Measurements from ENCODE around the gene CLIP4.
A peak's percentile ranks its signal among the peaks of the same experiment; 100 is the strongest.
"Not testable (repeated sequence)": the region's sequence is repeated elsewhere in the genome, so short reads cannot be mapped to it uniquely, and the experiment has no call there.

Gene CLIP4, protein sequence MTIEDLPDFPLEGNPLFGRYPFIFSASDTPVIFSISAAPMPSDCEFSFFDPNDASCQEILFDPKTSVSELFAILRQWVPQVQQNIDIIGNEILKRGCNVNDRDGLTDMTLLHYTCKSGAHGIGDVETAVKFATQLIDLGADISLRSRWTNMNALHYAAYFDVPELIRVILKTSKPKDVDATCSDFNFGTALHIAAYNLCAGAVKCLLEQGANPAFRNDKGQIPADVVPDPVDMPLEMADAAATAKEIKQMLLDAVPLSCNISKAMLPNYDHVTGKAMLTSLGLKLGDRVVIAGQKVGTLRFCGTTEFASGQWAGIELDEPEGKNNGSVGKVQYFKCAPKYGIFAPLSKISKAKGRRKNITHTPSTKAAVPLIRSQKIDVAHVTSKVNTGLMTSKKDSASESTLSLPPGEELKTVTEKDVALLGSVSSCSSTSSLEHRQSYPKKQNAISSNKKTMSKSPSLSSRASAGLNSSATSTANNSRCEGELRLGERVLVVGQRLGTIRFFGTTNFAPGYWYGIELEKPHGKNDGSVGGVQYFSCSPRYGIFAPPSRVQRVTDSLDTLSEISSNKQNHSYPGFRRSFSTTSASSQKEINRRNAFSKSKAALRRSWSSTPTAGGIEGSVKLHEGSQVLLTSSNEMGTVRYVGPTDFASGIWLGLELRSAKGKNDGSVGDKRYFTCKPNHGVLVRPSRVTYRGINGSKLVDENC

DNA sequence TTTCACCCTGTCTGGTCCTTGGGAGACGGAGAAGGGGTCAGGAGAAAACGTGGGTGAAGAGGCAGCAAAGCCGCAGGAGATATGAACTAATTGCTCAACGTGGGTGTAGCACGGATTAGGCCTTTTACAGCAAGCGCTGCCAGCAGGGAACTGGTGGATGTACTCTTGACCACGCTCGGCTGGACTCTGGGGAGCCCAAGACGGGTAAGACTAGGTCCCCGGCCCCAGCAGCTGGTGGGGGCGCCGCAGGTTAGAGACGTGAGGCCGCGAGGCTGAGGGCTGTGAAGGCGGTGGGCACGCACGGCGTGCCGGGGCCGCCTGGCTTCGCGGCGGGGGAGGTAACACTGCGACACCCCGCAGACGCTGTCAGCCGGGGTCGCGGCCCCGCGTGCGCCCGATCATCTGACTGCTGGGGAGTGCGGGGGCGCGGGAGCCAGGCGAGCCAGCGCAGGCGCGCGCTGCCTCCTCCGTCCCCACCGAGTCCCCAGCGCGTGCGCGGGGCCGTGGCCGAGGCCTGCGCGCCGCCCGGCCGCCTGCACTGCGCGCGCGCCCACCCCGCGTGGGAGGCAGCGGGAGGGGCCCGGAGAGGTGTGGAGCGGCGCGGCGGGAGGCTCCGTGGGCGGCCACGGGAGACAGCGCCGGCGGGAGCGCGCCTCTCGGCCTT, at the start of gene CLIP4:
TSS of gene CLIP4 (plus strand) at position 470 of the 664 bp plus-strand sequence. CDS start 5,974 bp downstream, outside the sequence.
- peak; percentile 81 to 87 for DNase-seq

DNA sequence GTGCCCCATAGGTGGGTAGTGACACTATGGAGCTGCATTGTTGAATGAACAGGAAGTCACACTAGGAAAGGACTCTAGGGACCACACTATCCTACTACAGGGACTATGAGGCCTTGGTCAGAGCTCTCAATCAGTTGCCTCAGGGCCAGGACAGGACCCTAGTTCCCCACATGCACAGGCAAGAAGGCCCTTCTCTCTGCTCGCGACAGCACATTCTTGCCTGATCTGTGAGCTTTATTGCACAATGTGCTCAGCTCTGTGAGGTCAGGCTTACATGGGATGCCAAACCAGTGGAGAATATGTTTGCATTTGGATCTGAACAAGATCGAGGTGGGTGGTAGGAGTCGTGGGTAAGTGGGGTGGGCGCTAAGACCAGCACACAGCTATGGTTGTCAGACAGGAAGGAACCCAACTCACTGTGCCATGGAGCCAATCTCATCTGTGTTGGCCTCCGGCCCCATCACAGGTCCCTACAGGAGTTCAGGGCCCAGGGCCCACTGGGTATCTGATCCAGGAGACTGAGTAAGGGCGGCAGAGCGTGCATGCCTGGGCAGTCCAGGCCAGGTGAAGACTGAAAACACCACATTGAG, 48.8 kb upstream of the CLIP4 start:
- no peak for DNase-seq

DNA sequence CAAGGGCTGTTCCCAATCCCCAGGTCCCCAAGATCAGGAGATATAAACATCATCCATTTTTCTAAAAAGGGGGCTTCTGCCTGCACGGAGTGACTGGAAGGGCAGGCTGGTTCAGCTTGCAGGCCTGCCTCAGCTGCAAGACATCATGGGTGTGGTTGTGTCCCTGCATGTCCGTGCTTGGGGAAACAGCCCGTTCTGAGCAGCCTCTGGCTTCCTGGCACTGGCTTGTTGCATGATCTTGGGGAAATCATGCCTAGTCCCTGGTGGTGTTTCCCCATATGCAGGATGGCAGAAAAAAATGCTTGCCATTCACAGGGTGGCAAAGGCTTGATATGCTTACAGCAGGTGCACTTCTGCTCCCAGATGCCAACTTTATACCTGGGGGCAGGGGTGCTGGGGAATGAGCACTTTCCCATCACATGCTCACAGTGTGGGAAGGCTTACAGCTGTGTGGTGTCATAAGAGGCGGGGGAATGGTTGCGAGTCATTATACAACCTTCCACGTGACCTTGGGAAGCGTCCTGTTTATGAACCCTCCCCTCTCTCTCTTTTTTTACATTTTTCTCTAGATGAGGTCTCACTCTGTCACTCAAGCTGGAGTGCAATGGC, 48.1 kb upstream of the CLIP4 start:
- DNase-seq = no peak

DNA sequence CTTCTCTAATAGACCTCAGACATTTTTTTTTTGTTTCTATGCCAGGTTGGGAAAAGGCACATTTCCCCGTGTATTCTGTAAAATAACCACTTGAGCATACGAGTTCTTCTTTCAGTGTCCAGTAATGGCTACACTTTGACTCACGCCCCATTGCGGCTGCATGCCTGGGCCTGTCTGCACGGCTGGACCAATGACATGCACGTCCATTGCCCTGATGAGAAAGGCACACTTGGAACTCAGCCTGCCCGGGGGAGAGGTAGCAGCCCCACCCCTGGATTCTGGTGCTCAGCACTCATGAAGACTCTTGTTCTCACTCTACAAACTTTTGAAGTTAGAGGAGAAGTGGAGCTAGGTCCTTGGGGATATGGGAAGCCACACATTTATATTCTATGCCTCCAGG, 46.7 kb upstream of the CLIP4 start:
- DNase-seq = no peak

DNA sequence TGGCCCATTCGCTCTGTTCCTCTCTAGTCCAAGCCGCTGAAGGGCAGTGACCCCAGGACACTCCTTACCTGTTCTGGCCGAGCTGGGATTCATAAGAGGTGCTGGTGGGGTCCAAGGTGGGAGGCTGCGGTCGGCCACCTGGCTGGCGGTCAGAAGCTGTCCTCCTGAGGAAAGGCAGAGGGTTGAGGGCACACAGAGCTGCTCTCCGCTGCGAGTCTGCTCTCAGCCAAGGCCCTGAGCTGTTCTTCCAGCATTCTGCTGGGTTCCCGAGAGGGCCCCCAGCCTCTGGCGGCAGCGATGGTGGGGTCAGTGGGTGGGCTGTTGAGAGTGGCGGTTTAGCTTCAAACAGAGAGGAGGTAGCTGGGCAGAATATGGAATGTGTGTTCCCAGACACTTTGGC, 44.7 kb upstream of the CLIP4 start:
- no peak for DNase-seq

DNA sequence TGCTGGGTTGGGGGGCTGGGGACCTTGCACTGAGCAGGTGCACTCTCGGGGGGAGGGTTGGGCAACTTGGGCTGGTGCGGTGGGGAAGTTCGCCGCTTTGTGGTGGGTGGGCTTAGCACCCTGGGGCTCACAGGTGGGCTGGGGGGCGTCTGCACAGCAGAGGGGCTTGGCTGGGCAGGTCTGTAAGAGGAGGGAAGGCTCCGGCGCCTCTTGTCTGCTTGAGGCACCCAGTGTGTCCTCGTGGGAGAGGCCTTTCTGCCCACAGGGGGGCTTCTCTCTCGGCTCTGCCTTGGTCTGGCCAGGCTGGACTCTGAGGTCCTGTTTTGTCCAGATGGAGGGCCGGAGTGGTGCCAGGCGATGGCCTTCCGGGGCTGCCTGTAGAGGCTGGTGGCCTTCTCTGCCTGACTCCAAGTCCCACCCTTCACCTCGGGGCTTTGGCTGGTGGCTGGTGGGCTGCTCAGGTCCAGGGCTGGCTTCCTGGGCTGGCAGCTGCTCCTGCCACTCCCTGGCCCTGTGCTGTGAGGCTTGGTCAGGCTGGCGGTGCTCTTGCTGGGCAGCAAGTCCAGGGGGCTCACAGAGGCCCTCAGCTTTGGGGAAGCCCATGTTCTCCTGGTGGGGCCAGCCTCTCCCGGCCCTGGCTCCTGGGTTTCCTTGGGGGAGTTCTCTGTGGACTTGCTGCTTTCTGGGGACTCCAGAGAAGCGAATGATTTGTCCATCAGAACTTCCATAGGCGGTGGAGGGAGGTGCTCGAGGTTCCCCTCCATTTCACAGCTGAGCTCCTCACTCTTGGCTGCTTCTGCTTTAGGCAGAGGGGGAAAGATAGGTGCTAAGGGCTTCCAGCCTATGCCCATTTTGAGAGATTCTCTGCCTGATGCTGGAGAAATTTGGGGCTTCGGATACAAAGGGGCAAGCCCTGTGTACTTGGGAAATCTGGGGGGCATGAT, 43.9 kb upstream of the CLIP4 start:
- DNase-seq = no peak

DNA sequence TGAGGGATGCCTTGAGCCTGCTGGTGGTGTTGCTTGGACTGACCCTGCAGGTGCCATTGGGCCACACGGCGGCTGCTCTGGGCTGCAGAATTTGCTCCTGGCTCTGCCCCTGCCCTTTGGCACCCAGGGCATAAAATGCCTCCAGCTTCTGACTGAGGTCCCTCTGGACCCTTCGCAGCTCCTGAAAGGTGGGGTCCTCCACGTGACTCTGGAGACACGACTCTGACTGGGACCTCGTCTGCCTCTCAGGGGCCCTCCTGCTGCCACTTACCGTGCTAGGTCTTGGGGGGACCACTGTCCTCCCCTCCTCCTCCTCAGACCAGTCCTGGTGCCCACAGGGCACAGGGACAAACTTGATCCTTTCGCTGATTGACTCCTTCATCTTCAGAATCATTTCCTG, 43.0 kb upstream of the CLIP4 start:
- no peak for DNase-seq

DNA sequence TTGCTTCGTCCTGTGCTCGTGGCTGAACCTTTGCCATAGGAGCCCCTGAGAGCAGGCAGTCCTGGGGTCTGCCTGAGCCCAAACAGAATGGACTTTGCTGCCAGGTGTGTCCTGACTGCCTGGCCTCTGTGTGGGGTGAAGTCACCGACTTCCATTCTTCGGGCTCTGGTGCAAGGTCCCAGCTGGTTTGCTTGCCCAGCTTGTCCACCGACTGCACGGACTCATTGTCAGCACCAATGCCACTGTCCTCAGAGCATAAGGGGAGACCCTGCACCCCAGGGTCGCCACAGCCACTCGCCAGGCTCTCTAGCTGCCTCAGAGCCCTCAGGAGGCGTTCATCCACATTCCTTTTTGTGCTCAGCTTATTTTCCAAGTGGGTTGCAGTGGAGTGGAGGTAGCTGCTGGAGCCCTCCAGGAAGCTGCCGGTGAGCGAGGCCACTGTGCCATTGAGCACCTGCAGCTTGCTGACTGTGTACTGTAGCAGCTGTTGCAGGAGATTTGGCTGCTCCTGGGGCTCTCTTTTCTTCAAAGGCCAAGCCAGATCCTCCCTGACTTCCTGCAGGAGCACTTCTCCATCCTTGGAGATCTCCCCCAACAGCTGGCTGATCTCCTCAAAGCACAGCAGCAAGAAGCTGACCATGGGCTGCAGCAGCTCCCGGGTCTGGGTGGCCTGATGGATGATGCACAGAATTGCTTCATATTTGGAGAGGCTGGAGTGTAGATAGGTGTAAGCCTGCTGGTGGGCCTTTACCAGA, 42.1 kb upstream of the CLIP4 start:
- no peak for DNase-seq

DNA sequence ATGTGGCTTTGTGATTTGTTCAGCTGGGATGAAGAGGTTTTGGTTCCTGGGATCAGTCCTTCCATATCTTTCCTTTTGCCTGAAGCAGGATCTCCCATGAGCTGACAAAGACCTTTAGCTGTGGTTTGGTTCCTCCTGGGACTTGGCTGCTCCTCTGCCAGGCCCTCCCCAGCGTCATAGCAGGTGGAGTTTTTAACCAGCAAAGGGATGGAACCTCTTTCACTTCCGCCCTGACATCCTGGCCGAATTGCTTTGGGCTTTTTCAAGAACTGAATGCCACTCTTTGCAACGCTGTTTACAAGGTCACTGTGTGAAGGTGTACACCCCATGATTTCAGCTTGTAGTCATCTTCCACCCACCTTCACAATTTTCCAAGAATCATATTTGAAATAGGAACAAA, 41.3 kb upstream of the CLIP4 start:
- DNase-seq = no peak

DNA sequence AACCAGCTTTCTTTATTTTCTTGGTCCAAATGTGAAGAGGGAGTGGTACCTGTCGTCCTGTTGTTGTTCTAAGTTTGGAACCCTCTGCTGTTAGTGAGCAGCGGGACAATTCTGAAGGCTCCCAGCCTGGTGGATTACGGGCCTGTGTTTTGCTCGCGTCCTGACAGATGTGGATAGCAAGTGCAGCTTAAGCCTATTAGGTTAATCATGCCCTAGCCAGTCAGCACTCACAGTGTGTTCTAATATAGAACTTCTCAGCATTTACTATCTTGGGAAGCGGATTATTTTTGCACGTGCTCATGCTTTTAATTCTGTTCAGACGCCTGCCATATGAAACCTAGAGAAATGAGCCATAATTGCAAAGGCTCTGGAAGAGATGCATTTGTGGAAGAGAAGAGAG, 40.8 kb upstream of the CLIP4 start, which contains the start of gene PCARE:
TSS of gene PCARE (minus strand) at position 113 of the 400 bp plus-strand sequence. CDS start 262 bp downstream, outside the sequence.
- DNase-seq = no peak

DNA sequence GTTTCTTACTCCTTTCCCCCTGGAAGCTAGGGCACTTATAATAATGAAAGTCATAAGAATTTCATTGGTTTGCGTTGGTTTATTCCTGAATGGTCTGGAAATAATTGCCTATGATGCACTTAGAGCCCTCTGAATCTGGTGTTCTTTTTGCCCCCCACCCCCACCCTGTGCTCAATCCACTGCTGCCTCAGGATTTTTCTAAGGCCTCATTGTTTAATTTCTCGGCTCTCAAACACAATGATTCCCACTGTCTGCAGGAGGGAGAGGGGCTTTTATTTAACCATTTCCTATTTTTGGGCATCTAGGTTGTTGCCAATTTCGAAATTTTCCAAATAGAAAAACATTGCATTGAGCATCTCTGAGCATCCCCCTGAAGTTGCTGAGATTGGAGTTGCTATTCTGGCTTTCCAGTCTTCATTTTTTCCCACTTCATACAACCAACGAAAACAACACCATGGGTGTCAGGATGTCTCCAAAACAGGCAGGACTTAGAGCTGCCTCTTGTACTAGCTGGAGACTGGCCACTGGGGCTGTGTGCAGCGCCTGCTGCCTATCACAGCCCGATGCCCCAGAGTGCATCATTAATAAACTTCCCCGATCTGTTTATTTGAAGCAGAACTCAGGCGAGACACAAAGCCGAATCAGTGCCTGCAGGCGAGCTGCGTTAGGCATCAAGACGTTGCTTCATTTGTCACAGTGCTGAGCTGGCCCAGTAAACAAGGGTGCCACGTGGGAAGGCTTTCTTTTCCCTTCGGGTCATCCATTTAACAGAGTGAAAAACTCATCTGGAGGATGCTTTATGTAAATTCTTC, 39.1 kb upstream of the CLIP4 start:
- DNase-seq = no peak

DNA sequence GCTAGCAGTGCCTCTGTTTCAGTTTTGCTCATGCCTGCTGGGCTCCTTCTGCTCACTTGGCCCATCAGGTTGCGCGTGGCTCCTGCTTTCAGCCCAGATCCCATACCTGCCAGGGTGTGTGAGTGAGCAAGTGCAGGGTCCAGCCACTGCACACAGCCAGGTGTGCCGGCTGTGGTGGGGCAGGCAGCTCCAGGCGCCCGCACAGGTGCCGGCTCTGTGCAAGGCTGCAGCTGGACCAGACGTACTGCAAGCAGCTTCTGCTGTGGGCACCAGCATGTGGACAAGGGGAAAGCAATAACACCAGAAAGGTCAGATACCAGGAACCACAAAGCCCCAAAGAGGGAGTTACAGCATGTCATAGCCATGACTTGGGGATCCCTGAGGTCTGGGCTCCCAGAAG, 35.3 kb upstream of the CLIP4 start:
- DNase-seq = no peak

DNA sequence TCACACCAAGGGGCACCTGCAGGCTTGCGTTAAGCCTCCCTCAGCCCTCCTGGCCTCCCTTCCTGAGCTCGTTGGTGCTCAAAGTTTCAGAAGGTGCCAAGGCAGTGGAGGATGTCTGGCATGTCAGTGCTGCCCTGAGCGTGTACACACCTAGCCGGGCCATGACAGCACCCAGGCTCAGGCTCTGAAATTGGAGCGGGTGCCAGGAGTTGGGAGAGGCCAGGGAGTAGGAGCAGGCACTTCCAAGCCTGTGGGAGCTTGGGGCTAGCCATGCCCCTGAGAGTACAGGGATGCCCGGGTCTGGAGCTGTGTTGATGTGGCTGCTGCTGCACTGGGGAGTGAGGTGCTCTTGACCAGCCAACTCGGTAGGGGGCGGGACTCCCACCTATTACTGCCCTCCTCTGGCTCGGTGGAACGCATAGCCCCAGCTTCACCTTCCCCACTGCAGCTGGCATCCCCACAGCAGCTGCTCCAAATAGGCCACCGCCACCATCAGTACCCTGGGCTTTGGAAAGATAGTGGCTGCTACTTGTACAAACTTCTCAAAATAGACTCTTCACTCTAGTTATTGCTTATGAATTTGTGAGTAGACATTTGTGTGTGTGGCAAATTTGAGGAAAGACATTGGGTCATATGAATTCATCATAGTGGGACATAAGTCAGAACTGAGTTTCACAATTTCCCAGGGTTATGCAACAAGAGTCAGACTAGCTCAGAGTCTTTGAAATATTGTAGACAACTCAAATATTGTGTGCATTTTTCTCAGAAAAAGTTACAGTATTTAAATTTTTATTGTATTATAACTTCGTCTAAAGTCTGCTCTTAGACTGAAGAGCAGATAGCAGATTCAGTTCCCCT, 34.1 kb upstream of the CLIP4 start:
- no peak for DNase-seq

DNA sequence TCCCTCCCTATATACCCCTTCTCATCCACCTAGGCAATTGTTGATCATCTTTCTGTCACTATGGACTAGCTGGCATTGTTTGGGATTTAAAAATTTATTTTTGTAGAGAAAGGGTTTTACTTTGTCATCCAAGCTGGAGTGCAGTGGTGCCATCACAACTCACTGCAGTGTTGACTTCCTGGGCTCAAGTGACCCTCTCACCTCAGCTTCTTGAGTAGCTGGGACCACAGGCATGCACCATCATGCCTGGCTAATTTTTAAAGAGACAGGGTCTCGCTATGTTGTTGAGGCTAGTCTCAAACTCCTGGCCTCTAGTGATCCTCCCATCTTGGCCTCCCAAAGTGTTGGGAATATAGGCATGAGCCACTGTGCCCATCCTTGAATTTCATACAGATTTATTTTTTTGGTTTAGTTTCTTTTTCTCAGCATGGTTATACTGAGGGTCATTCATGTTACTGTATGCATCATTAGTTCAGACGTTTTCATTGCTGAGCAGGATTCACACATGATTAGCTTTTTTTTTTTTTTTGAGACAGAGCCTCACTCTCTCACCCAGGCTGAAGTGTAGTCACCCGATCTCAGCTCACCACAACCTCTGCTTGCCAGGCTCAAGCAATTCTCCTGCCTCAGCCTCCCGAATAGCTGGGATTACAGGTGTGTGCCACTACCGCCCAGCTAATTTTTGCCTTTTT, 32.3 kb upstream of the CLIP4 start:
- DNase-seq = no peak

DNA sequence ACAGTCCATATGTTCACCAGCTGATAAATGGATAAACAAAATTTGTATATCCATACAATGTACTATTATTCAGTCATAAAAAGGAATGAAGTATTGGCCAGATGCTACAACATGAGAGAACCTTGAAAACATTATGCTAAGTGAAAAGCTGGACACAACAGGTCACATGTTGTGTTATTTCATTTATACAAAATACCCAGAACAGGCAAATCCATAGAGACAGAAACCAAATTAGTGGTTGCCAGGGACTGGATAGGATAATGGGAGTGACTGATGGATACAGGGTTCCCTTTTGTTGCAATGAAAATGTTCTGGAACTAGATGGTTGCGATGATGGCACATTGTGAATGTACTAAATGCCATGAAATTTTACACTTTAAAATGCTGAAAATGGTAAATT, 30.7 kb upstream of the CLIP4 start:
- DNase-seq = no peak

DNA sequence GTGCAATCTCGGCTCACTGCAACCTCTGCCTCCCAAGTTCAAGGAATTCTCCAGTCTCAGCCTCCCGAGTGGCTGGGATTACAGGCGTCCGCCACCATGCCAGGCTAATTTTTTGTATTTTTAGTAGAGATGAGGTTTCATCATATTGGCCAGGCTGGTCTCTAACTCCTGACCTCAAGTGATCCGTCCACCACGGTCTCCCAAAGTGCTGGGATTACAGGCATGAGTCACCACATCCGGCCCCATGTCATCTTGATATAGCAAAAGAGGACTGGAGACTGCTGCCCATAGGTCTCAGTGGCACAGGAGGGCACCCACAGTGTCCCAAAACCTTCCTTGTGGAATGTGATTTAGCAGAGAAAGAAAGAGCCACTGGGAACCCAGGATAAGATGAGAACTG, 24.9 kb upstream of the CLIP4 start:
- not testable (repeated sequence) for DNase-seq

DNA sequence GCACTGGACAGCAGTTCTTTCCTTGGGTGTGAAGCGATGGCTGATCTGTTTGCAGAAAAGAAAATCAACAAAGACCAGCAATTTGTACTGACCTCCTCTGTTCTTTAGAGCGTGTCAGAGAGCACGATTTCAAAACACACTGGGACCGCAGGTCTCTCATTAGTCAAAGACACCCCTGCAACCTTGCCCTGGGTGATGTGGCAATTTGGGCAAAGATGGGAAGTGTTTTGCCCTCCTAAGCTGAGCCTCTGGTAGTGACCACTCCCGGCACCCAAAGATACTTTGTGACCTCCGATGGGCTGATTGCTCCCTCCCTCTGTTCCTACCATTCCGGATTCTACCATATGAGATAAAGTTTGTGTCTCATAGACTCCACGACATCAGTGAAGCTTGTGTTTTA, 18.2 kb upstream of the CLIP4 start:
- DNase-seq = no peak

DNA sequence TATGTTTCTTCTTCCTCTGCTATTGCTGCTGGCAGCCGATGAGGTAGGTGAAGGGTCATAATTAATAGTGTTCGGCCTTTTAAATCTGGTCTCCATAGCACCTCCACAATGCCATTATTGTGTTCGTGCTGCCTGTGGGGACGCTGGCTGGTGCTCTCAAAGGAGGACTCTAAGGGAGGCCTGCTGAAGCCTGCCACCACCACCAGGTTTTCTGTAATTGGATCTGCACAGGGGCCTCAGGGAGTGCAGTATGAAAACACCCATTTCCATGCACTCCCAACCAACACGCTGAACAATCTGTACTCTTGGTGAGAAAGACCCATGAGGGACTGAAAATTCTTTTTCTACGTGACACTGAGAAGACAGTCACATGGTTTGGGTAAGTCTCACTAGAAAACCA, 17.6 kb upstream of the CLIP4 start:
- DNase-seq = no peak
